Measurements from ENCODE around the gene JMJD8. TPM values are rescaled to one million over a fixed set of nuclear protein-coding genes. Genes with fewer than 3 reads are reported as not detected.

Gene JMJD8
- total RNA-seq, 4 donors from 2014 or later = 45.6 to 56.1 (median 51.9) TPM

DNA sequence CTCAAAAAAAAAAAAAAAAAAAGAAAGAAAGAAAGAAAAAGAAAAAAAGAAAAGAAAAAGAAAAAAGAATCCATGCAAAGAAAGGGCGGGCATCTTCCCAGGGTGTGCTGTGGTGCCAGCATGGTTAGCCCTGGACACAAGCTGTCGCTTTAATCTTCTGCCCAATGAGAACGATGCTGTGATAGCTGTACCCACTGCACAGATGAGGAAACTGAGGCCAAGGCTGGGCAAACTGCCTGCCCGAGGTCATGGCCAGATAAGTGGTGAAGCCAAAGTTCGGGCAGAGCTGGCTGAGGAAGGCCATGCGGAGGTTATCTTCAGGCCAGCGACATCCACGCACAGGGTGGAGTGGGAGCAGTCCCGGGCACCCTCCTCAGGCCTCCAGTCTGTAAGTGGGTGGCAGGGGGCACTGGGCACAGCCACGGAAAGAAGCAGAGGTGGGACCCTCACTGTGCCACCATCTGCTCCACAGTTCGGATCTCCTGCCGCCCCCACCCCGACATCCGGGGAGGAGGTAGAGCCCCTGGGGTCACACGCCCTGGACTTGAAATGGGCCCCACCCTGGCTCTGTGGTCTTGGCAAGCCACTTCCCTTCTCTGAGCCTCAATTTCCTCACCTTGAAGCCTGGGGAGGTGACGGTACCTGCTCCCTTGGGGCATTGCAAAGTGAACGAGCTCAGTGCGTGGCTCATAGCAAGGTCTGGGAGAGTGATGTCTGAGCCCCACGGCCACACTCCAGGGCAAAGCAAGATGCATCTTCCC, 15.0 kb upstream of the JMJD8 start:
- H3K4me3 ChIP-seq = no peak overlapping the region
- peaks cover 0 to 23% (median 20%) of the 10 kb centered on the region in 4 donors for H3K4me1 ChIP-seq
- TF ChIP-seq POLR2A (IDR thresholded peaks at IDR 0.05) = no peak
- H3K27ac ChIP-seq = no peak overlapping the region
- no peaks in the 10 kb centered on the region for H3K9me3 ChIP-seq
- no peak for DNase-seq
- no peaks in the 10 kb centered on the region for H3K36me3 ChIP-seq
- H3K27me3 ChIP-seq = peaks cover 0 to 61% of the 10 kb centered on the region in 2 donors

DNA sequence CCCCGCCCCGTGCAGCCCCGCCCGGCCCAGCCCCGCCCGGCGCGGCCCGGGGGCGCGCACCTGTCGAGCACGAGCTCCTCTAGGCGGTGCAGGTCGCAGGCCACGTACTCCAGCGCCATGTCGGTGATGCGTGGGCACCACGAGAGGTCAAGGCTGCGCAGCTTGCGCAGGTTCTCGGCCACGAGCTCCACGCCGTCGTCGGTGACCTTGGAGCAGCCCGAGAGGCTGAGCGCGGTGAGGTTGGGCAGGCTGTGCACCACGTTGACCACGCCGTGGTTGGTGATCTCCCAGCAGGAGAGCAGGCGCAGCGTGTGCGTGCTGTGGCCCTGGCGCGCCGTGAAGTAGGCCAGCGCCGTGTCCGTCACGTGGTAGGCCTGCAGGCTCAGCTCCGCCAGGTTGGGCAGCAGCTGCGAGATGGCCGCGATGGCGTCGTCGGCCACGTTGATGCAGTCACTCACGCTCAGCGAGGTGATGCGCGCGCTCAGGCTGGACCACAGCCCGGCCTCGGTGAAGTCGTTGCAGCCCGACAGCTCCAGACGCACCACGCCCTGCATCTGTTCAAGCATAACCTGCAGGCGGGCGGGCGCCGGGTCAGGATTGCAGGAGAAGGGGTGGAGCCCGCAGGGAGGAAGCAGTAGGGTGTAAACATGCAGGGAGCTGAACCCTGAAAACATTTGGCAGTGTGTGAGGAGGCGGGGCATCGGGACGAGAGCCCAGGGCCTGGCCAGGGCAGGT, 11.4 kb upstream of the JMJD8 start:
- peak in 1 of 2 donors; percentile 19 for TF ChIP-seq POLR2A (IDR thresholded peaks at IDR 0.05)
- no peak for TF ChIP-seq CTCF (IDR thresholded peaks at IDR 0.05)
- H3K27me3 ChIP-seq = peaks cover 0 to 39% of the 10 kb centered on the region in 2 donors
- H3K4me1 ChIP-seq = peaks cover 0 to 29% (median 21%) of the 10 kb centered on the region in 4 donors
- H3K4me3 ChIP-seq = peak overlapping the region; percentile 37 to 58 (median 50)
- no peaks in the 10 kb centered on the region for H3K9me3 ChIP-seq
- DNase-seq = peak; percentile 63 to 87 (median 87)
- H3K27ac ChIP-seq = peak overlapping the region; percentile 35 to 72 (median 56)
- no peaks in the 10 kb centered on the region for H3K36me3 ChIP-seq

GRCh38 chr16:694863-695354, 10.8 kb upstream of the JMJD8 start:
- no peak for DNase-seq
- Histone ChIP-seq H3K36me3 (no peaks in the 10 kb centered on the region), H3K9me3 (no peaks in the 10 kb centered on the region), H3K27me3 (peaks cover 0 to 33% of the 10 kb centered on the region in 2 donors), H3K27ac (peak overlapping the region in 2 of 4 donors; percentile 47 to 60), H3K4me3 (peak overlapping the region; percentile 37 to 58 (median 50)), H3K4me1 (peaks cover 0 to 29% (median 20%) of the 10 kb centered on the region in 4 donors)
- TF ChIP-seq POLR2A (IDR thresholded peaks at IDR 0.05) = no peak
- TF ChIP-seq CTCF (IDR thresholded peaks at IDR 0.05) = no peak

- H3K9me3 ChIP-seq = no peaks in the 10 kb centered on the region
- no peaks in the 10 kb centered on the region for H3K36me3 ChIP-seq
- peak overlapping the region; percentile 37 to 58 (median 50) for H3K4me3 ChIP-seq
Observed at GRCh38 chr16:694187-694862, 10.2 kb upstream of the JMJD8 start.

GRCh38 chr16:693766-694165, 9.6 kb upstream of the JMJD8 start:
- H3K27me3 ChIP-seq = peaks cover 0 to 28% of the 10 kb centered on the region in 2 donors
- H3K9me3 ChIP-seq = no peaks in the 10 kb centered on the region
- peak overlapping the region in 3 of 4 donors; percentile 45 to 58 (median 54) for H3K4me3 ChIP-seq
- DNase-seq = no peak
- H3K36me3 ChIP-seq = no peaks in the 10 kb centered on the region
- peaks cover 0 to 39% (median 28%) of the 10 kb centered on the region in 4 donors for H3K4me1 ChIP-seq
- no peak overlapping the region for H3K27ac ChIP-seq
- TF ChIP-seq CTCF (IDR thresholded peaks at IDR 0.05) (no peak), POLR2A (IDR thresholded peaks at IDR 0.05) (no peak)

More at GRCh38 chr16:694187-694862, 10.2 kb upstream of the JMJD8 start:
- Histone ChIP-seq H3K27ac (peak overlapping the region in 1 of 4 donors; percentile 60), H3K27me3 (peaks cover 0 to 28% of the 10 kb centered on the region in 2 donors), H3K4me1 (peaks cover 0 to 33% (median 25%) of the 10 kb centered on the region in 4 donors)
- DNase-seq = no peak
- TF ChIP-seq POLR2A (IDR thresholded peaks at IDR 0.05) = no peak

GRCh38 chr16:693364-693763, 9.2 kb upstream of the JMJD8 start:
- DNase-seq = no peak
- Histone ChIP-seq H3K36me3 (no peaks in the 10 kb centered on the region), H3K4me1 (peaks cover 0 to 41% (median 28%) of the 10 kb centered on the region in 4 donors), H3K27me3 (peaks cover 0 to 28% of the 10 kb centered on the region in 2 donors), H3K27ac (no peak overlapping the region), H3K9me3 (no peaks in the 10 kb centered on the region), H3K4me3 (no peak overlapping the region)
- TF ChIP-seq CTCF (IDR thresholded peaks at IDR 0.05) = no peak
- TF ChIP-seq POLR2A (IDR thresholded peaks at IDR 0.05) = no peak
